ENCODE data around the gene CNPY1. TPM values are rescaled to one million over a fixed set of nuclear protein-coding genes. Genes with fewer than 3 reads are reported as not detected.

CNPY1 gene
- total and polyA plus RNA-seq, 2 donors (not counting 1 experiment from before 2014, with no cell fraction given) = not detected

DNA sequence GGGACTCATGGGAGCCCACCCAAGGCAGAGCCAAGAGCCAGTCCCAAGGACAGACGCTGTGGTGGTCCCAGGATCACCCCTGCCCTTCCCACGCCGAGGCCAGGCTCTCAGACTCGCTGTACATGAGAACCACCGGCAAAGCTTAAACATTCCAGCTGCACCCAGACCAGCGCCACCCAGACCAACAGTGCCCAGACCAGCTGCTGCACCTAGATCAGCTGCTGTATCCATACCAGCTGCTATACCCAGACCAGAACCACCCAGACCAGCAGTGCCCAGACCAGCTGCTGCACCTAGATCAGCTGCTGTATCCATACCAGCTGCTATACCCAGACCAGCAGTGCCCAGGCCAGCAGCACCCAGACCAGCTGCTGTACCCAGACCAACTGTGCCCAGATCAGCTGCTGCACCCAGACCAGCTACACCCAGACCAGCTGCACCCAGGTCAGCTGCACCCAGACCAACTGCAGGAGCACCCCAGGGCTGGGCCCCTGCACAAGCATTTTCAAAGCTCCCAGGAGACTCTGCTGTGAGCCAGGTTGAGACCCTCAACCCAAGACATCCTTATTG, 47.9 kb upstream of the CNPY1 start:
- DNase-seq (no peak), ATAC-seq (ENCODE audit: low read depth) (no peak)
- H3K36me3 ChIP-seq (replicated peaks in 1 of 2; ENCODE audit: control extremely low read depth in 1 of 2, control insufficient read depth in 1 of 2, extremely low read depth in 1 of 2, insufficient read depth in 2 of 2, low read length in 1 of 2) = no peaks in the 10 kb centered on the region
- intact Hi-C loops (cut with micrococcal nuclease) = no loop called here
- H3K27ac ChIP-seq (ENCODE audit: low read length in 2 of 2) = no peak overlapping the region
- no peaks in the 10 kb centered on the region for H3K79me2 ChIP-seq (ENCODE audit: control insufficient read depth, insufficient read depth, low read length)
- Mint-ChIP-seq H3K27ac (no peak overlapping the region), H3K4me1 (peaks cover 3% of the 10 kb centered on the region), H3K4me3 (no peak overlapping the region), H3K9me3 (ENCODE audit: insufficient read depth) (no peaks in the 10 kb centered on the region), H3K27me3 (peaks cover 20% of the 10 kb centered on the region)
- H3K4me3 ChIP-seq (ENCODE audit: control extremely low read depth in 1 of 5, extremely low read depth in 1 of 5, insufficient read depth in 1 of 5, low read depth in 2 of 5, low read length in 4 of 5) = no peak overlapping the region
- H4K20me1 ChIP-seq (ENCODE audit: control insufficient read depth, insufficient read depth, low read length, poor library complexity, severe bottlenecking) = no peaks in the 10 kb centered on the region
- CTCF ChIA-PET = interaction anchor here (1.0 to 10.3 kb wide), 3 partner anchors 9 to 176 kb away, joined by 3 to 242 read pairs (median 199); no protein-coding TSS in a partner anchor
- no peak overlapping the region for H2AFZ ChIP-seq (ENCODE audit: insufficient read depth, low read depth, low read length, poor library complexity, severe bottlenecking)
- peaks cover 0 to 9% (median 4%) of the 10 kb centered on the region in 4 experiments for H3K27me3 ChIP-seq (replicated peaks in 1 of 4; ENCODE audit: control extremely low read depth in 1 of 4, control insufficient read depth in 3 of 4, insufficient read depth in 4 of 4, low read length in 3 of 4)
- no peaks in the 10 kb centered on the region for H3K9me3 ChIP-seq (ENCODE audit: control extremely low read depth in 1 of 3, control insufficient read depth in 2 of 3, insufficient read depth in 1 of 3, low read length in 2 of 3)
- POLR2A ChIA-PET = no interaction called here
- H3K4me2 ChIP-seq (replicated peaks; ENCODE audit: low read depth, low read length, poor library complexity, severe bottlenecking) = no peak overlapping the region
- H3K9ac ChIP-seq (ENCODE audit: low read length) = no peak overlapping the region
- TF ChIP-seq, protein P1, sequence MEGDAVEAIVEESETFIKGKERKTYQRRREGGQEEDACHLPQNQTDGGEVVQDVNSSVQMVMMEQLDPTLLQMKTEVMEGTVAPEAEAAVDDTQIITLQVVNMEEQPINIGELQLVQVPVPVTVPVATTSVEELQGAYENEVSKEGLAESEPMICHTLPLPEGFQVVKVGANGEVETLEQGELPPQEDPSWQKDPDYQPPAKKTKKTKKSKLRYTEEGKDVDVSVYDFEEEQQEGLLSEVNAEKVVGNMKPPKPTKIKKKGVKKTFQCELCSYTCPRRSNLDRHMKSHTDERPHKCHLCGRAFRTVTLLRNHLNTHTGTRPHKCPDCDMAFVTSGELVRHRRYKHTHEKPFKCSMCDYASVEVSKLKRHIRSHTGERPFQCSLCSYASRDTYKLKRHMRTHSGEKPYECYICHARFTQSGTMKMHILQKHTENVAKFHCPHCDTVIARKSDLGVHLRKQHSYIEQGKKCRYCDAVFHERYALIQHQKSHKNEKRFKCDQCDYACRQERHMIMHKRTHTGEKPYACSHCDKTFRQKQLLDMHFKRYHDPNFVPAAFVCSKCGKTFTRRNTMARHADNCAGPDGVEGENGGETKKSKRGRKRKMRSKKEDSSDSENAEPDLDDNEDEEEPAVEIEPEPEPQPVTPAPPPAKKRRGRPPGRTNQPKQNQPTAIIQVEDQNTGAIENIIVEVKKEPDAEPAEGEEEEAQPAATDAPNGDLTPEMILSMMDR (IDR thresholded peaks at IDR 0.05) = no peak
- TF ChIP-seq EZH2 (IDR thresholded peaks at IDR 0.05; ENCODE audit: borderline replicate concordance, insufficient read depth, low read depth, low read length, poor library complexity, severe bottlenecking) = no peak
- WGBS (ENCODE audit: insufficient coverage) = 83% methylated on average over 6 of the region's 6 CpGs
- peaks cover 3 to 4% of the 10 kb centered on the region in 2 donors for H3K4me1 ChIP-seq (ENCODE audit: control insufficient read depth in 2 of 2, insufficient read depth in 2 of 2, low read length in 2 of 2)

DNA sequence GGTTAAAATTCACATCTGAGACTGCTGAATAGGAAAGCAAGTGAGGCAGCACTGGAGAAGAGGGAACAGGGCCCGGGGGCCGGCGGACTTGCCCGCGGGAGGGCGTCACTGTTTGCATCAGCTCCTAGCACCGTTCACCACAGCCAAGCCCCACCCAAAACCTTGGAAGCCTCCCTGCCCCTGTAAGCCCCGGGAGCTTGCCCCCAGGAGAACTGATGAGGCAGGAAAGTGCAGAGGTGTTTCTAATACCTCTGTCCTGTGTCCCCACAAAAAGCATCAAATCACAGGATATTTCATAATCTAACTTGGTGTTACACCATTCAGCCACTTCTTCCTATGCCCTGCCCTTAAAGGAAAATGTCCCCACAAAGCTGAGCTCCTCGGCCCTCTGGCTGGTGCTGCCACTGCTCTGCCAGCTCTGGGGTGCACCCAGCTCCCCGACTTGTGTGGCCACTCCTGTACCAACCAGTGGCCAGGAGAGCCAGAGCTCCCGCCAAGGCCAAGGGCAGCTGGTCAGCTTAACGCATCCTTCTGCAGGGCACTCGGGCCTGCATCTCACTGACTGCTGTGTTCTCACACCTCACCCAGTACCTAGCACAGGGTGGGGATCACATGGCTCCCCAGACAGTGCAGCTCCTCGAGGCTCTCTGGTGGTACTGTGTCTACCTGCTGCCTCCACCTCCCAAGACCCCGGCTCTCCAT, 47.3 kb upstream of the CNPY1 start:
- Histone ChIP-seq H3K9me3 (ENCODE audit: control extremely low read depth in 1 of 3, control insufficient read depth in 2 of 3, insufficient read depth in 1 of 3, low read length in 2 of 3) (no peaks in the 10 kb centered on the region), H3K4me2 (replicated peaks; ENCODE audit: low read depth, low read length, poor library complexity, severe bottlenecking) (no peak overlapping the region), H3K27me3 (replicated peaks in 1 of 4; ENCODE audit: control extremely low read depth in 1 of 4, control insufficient read depth in 3 of 4, insufficient read depth in 4 of 4, low read length in 3 of 4) (peaks cover 0 to 13% (median 0%) of the 10 kb centered on the region in 4 experiments), H4K20me1 (ENCODE audit: control insufficient read depth, insufficient read depth, low read length, poor library complexity, severe bottlenecking) (no peaks in the 10 kb centered on the region), H3K9ac (ENCODE audit: low read length) (no peak overlapping the region), H3K4me1 (ENCODE audit: control insufficient read depth in 2 of 2, insufficient read depth in 2 of 2, low read length in 2 of 2) (no peaks in the 10 kb centered on the region), H3K79me2 (ENCODE audit: control insufficient read depth, insufficient read depth, low read length) (no peaks in the 10 kb centered on the region), H3K4me3 (ENCODE audit: control extremely low read depth in 1 of 5, extremely low read depth in 1 of 5, insufficient read depth in 1 of 5, low read depth in 2 of 5, low read length in 4 of 5) (no peak overlapping the region), H3K36me3 (replicated peaks in 1 of 2; ENCODE audit: control extremely low read depth in 1 of 2, control insufficient read depth in 1 of 2, extremely low read depth in 1 of 2, insufficient read depth in 2 of 2, low read length in 1 of 2) (no peaks in the 10 kb centered on the region), H2AFZ (ENCODE audit: insufficient read depth, low read depth, low read length, poor library complexity, severe bottlenecking) (no peak overlapping the region), H3K27ac (ENCODE audit: low read length in 2 of 2) (no peak overlapping the region)
- peaks cover 17% of the 10 kb centered on the region for H3K27me3 Mint-ChIP-seq
- POLR2A ChIA-PET = interaction anchor here (0.7 kb wide), 2 partner anchors 50 to 389 kb away, joined by 5 read pairs; no protein-coding TSS in a partner anchor
- CTCF ChIA-PET = interaction anchor here (1.0 to 10.3 kb wide), 3 partner anchors 10 to 177 kb away, joined by 3 to 242 read pairs (median 199); no protein-coding TSS in a partner anchor
- no peak for ATAC-seq (ENCODE audit: low read depth)
- H3K4me1 Mint-ChIP-seq = no peaks in the 10 kb centered on the region
- H3K9me3 Mint-ChIP-seq (ENCODE audit: insufficient read depth) = no peaks in the 10 kb centered on the region
- WGBS (ENCODE audit: insufficient coverage) = 81% methylated on average over 7 of the region's 15 CpGs
- intact Hi-C loops (cut with micrococcal nuclease) = no loop called here
- H3K4me3 Mint-ChIP-seq = no peak overlapping the region
- no peak for DNase-seq
- no peak overlapping the region for H3K27ac Mint-ChIP-seq
- no peak for TF ChIP-seq EZH2 (IDR thresholded peaks at IDR 0.05; ENCODE audit: borderline replicate concordance, insufficient read depth, low read depth, low read length, poor library complexity, severe bottlenecking)
- TF ChIP-seq, protein P1 (IDR thresholded peaks at IDR 0.05) = no peak
